Umbilical cord (tissue), 2 donors: Measurements from ENCODE around the gene GP5. TPM values are rescaled to one million over a fixed set of nuclear protein-coding genes. Genes with fewer than 3 reads are reported as not detected.

ENCODE experiments used
- DNase-seq: peaks from one replicate; pipeline ENCODE4 v3.0.0-alpha.2; 2015; ENCODE audit warnings: low spot score
- total RNA-seq: library from RNA; depleted of rRNA; stranded (reverse); fragments of >200 nt; gene quantifications from one replicate; pipeline ENCODE4 v1.2.3, GENCODE V29; 2014; ENCODE audit warnings: low replicate concordance; ENCODE audit not compliant: insufficient read depth

GP5 gene
- total RNA-seq, 1 donor from 2014 or later: 0.72 TPM

DNA sequence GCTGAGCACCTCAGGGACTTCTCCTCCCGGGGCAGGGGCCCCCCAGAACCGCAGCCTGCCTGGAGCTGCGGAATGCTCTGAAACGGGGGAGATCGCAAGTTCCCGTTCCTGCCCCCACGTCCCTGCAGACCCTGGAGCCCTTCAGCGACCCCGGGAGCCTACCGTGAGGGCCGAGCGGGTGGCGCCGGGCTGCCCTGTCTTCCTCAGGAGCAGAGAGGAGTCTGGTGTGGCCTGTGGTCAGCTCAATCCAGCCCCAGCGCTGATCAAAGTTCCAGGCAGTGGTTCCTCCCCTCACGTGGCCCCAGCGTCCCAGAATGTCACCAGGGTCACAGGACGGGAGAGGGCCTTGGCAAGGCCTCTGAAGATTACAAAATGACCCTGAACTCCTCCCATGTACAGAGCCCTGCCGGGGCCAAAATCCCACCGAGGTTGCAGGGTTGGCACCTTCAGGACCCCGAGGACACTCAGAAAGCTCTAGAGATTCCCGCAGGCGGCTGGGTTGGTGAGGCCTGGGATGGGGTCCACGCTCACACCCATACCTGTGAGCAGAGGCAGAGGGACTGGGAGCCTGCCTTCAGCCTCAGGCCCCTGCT, 47.9 kb downstream of the GP5 start, which contains the start of gene CPN2:
CPN2 (minus strand) TSS at position 249 of the 593 bp plus-strand sequence. CDS start 8,626 bp downstream, outside the sequence.
- no peak for DNase-seq

DNA sequence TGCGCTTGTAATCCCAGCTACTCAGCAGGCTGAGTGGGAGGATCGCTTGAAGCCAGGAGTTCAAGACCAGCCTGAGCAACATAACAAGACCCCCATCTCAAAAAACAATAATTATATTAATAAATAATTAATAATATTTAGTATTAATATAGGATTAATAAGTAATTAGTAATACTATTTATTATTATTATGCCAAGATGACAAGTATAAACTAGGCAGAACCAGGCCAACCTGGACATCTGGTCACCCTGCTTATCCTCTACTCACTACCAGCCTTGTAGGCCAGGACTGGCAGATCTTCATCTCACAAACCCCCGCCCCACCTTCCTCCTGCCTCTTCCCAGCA, 48.4 kb downstream of the GP5 start:
- DNase-seq: no peak

DNA sequence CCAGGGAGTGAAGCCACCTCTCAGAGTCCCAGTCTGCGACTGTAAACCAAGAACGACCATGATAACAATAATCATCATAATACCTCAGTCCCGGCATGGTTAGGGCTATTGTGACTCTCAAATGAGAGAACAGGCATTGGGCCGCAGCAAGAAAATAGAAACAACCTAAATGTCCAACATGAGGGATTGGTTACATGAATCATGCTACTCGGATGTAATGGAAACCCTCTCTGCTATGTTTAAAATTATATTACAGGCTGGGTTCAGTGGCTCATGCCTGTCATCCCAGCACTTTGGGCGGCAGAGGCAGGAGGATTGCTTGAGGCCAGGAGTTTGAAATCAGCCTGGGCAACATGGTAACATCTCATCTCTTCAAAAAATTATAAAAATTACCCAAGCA, 50.7 kb downstream of the GP5 start:
- DNase-seq: no peak

- no peak for DNase-seq
Observed at GRCh38 chr3:194346621-194347020, 52.4 kb downstream of the GP5 start.

DNA sequence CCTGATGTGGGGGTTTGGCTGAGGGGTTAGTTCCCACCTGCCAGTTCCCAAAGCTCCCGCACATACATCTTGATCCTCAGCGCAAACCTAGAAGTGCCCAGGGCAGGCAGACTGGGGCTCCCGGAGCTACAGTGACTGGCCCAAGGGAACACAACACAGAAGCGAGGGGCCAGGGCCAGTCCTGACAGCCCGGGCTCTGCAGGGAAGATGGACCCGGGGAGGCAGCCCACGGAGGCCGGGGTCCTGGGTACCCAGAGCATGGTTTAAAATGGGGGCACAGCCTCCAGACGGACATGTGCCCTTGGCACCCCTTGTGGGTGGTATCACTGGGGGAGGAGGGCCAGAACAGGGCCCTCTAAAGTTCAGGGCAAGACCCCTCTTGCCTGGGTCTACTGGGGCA, 53.0 kb downstream of the GP5 start:
- no peak for DNase-seq

Other genes starting within 250 kb of the GP5 start
- gene CPN2, start 47.9 kb downstream of the GP5 start, total RNA-seq: not detected
- gene LRRC15, start 29.5 kb downstream of the GP5 start, total RNA-seq: 5.1 TPM
- 110 TPM for gene ATP13A3, start 87.7 kb upstream of the GP5 start, total RNA-seq
- 3.9 TPM for gene TMEM44, start 234.2 kb upstream of the GP5 start, total RNA-seq